ENCODE data around the gene CCR6. TPM values are rescaled to one million over a fixed set of nuclear protein-coding genes. Genes with fewer than 3 reads are reported as not detected.

CCR6 gene
- total RNA-seq, 1 experiment from 2014 or later = not detected

DNA sequence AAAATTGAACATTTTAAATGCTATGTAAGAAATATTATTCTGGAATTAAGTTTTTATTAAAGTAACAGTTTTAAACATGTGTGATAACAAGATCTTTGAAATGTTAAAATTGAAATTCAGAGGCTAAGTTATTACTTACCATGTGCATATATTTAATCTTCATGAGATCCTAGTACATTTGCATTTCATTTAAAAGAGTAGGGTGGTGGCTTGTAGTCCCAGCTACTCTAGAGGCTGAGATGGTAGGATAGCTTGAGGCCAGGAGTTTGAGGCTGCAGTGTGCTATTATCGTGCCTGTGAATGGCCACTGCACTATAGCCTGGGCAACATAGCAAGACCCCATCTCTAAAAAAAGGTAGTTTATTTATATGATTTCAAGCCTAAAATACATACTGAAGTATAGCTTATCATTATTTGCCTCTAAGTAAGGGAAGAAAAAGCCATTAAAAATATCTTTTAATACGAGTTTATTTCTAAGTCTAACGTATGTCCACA lies 3.0 kb downstream of the CCR6 start:
- in situ Hi-C loops (cut with HindIII; ENCODE audit: low pct_unique_long_range_greater_than_20kb, low sequenced_read_pairs) = no loop called here
- Histone ChIP-seq H3K4me1 (ENCODE audit: control insufficient read depth, insufficient read depth, low read length) (no peaks in the 10 kb centered on the region), H3K27me3 (ENCODE audit: control insufficient read depth, insufficient read depth, low read length) (peaks cover 6% of the 10 kb centered on the region), H3K36me3 (ENCODE audit: control insufficient read depth, insufficient read depth, low read length) (no peaks in the 10 kb centered on the region), H3K27ac (ENCODE audit: low read length) (no peak overlapping the region), H3K4me3 (ENCODE audit: low read depth in 2 of 2, low read length in 2 of 2) (no peak overlapping the region), H3K9me3 (ENCODE audit: control insufficient read depth, insufficient read depth, low read depth, low read length) (no peaks in the 10 kb centered on the region)
- POLR2A ChIA-PET = interaction anchor here (0.5 kb wide), 1 partner anchor 198 kb away, joined by 9 read pairs; no protein-coding TSS in a partner anchor
- DNase-seq (ENCODE audit: low read depth, low spot score) (no peak), ATAC-seq (no peak)
- no TSS peak for BruUV-seq (replicated peaks)
- CTCF ChIA-PET = no interaction called here
- TF ChIP-seq, protein P1, sequence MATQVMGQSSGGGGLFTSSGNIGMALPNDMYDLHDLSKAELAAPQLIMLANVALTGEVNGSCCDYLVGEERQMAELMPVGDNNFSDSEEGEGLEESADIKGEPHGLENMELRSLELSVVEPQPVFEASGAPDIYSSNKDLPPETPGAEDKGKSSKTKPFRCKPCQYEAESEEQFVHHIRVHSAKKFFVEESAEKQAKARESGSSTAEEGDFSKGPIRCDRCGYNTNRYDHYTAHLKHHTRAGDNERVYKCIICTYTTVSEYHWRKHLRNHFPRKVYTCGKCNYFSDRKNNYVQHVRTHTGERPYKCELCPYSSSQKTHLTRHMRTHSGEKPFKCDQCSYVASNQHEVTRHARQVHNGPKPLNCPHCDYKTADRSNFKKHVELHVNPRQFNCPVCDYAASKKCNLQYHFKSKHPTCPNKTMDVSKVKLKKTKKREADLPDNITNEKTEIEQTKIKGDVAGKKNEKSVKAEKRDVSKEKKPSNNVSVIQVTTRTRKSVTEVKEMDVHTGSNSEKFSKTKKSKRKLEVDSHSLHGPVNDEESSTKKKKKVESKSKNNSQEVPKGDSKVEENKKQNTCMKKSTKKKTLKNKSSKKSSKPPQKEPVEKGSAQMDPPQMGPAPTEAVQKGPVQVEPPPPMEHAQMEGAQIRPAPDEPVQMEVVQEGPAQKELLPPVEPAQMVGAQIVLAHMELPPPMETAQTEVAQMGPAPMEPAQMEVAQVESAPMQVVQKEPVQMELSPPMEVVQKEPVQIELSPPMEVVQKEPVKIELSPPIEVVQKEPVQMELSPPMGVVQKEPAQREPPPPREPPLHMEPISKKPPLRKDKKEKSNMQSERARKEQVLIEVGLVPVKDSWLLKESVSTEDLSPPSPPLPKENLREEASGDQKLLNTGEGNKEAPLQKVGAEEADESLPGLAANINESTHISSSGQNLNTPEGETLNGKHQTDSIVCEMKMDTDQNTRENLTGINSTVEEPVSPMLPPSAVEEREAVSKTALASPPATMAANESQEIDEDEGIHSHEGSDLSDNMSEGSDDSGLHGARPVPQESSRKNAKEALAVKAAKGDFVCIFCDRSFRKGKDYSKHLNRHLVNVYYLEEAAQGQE (IDR thresholded peaks at IDR 0.05; ENCODE audit: insufficient read depth in 1 of 2, low read depth in 2 of 2, low read length in 1 of 2) = no peak
- TF ChIP-seq POLR2AphosphoS5 (IDR thresholded peaks at IDR 0.05; ENCODE audit: low read depth, low read length) (no peak), CTCF (IDR thresholded peaks at IDR 0.05) (no peak), TCF7L2 (IDR thresholded peaks at IDR 0.05; ENCODE audit: low read depth, low read length) (no peak), SIN3A (IDR thresholded peaks at IDR 0.05; ENCODE audit: borderline replicate concordance, insufficient read depth, low read depth, low read length) (no peak)
- intact Hi-C loops (cut with micrococcal nuclease; ENCODE audit: unreplicated experiment) = no loop called here

DNA sequence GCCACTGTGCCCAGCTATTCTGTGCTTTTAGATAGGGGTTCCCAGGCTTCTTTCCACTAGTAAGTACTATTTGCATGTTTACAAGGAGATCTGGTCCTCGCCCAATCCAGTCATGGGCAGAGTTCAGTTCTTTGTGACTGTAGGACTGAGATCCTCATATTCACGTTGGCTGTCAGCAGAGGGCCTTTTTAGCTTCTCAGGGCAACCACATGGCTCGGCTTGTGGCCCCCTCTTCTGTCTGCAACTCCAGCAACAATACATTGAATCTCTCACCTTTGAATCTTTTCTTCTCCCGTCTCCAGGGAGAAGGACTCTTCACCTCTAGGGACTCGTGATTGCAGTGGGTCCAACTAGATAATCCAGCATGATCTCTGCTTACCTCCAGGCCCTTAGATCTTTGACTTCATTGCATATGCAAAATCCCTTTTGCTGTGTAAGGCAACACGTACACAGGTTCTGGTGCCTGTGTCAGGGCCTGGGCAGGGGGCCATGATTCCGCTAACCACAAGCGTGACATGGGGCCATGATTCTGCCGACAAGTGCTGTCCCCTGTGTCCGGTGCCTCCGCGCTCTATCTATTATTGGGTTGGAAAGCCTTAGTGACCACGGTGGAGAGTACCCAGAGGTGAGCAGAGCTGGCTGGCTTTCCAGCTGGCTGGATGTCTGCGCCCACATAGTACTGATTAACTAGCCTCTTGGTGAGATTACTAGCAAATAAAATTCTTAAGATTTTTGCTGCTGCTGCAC lies 5.1 kb downstream of the CCR6 start:
- in situ Hi-C loops (cut with HindIII; ENCODE audit: low pct_unique_long_range_greater_than_20kb, low sequenced_read_pairs) (no loop called here), intact Hi-C loops (cut with micrococcal nuclease; ENCODE audit: unreplicated experiment) (no loop called here)
- BruUV-seq (replicated peaks) = no TSS peak
- Histone ChIP-seq H3K27ac (ENCODE audit: low read length) (no peak overlapping the region), H3K4me3 (ENCODE audit: low read depth in 2 of 2, low read length in 2 of 2) (no peak overlapping the region), H3K36me3 (ENCODE audit: control insufficient read depth, insufficient read depth, low read length) (no peaks in the 10 kb centered on the region), H3K4me1 (ENCODE audit: control insufficient read depth, insufficient read depth, low read length) (peaks cover 4% of the 10 kb centered on the region), H3K9me3 (ENCODE audit: control insufficient read depth, insufficient read depth, low read depth, low read length) (no peaks in the 10 kb centered on the region), H3K27me3 (ENCODE audit: control insufficient read depth, insufficient read depth, low read length) (peaks cover 4% of the 10 kb centered on the region)
- ChIA-PET POLR2A (no interaction called here), CTCF (no interaction called here)
- DNase-seq (ENCODE audit: low read depth, low spot score) (no peak), ATAC-seq (no peak)
- TF ChIP-seq SIN3A (IDR thresholded peaks at IDR 0.05; ENCODE audit: borderline replicate concordance, insufficient read depth, low read depth, low read length) (no peak), POLR2AphosphoS5 (IDR thresholded peaks at IDR 0.05; ENCODE audit: low read depth, low read length) (no peak), CTCF (IDR thresholded peaks at IDR 0.05) (no peak), TCF7L2 (IDR thresholded peaks at IDR 0.05; ENCODE audit: low read depth, low read length) (no peak)
- TF ChIP-seq, protein P1 (IDR thresholded peaks at IDR 0.05; ENCODE audit: insufficient read depth in 1 of 2, low read depth in 2 of 2, low read length in 1 of 2) = no peak
